ENCODE results near the gene TBC1D22A.

DNA sequence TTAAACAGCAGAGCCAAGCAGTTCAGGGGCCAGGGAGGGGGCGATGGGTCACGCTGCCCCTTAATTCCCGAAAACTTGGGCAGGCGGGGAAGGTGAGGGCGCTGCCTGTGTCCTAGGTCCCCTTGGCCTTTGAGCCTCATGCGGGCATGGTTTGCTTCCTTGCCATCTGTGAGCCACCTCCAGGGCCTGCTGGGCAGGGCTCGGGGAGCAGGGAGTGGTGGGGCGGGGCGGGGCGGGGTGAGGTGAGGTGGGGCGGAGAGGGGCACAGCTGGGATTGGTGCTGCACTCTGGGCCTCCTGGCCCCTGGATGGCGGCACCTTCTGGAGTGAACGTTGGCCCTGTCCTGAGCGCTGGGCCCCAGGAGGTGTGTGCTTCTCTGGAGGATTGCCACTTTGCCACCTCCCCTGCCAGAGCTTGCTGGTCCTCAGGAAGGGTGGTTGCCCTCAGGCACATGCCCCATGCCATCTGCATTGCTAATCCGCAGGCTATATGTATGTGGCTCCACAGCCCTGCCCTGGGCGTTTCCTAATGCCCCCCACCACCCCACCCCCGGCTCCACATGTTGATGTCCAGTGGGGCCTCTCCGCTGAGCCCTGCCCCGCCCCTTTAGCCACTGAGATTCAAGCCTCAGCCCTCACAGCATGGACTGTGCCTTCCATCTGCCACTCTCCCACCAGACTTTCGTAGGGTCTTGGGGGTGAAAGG is 352.5 kb downstream of the TBC1D22A start:
- TF ChIP-seq, protein P1, sequence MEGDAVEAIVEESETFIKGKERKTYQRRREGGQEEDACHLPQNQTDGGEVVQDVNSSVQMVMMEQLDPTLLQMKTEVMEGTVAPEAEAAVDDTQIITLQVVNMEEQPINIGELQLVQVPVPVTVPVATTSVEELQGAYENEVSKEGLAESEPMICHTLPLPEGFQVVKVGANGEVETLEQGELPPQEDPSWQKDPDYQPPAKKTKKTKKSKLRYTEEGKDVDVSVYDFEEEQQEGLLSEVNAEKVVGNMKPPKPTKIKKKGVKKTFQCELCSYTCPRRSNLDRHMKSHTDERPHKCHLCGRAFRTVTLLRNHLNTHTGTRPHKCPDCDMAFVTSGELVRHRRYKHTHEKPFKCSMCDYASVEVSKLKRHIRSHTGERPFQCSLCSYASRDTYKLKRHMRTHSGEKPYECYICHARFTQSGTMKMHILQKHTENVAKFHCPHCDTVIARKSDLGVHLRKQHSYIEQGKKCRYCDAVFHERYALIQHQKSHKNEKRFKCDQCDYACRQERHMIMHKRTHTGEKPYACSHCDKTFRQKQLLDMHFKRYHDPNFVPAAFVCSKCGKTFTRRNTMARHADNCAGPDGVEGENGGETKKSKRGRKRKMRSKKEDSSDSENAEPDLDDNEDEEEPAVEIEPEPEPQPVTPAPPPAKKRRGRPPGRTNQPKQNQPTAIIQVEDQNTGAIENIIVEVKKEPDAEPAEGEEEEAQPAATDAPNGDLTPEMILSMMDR (conservative IDR thresholded peaks at IDR 0.05; ENCODE audit: low read depth in 2 of 2): no peak
- TF ChIP-seq POLR2AphosphoS5 (IDR thresholded peaks at IDR 0.05; ENCODE audit: low read depth) (no peak), EZH2phosphoT487 (IDR thresholded peaks at IDR 0.05; ENCODE audit: unreplicated experiment) (no peak), JUNB (IDR thresholded peaks at IDR 0.05; ENCODE audit: unreplicated experiment) (no peak), EZH2 (IDR thresholded peaks at IDR 0.05; ENCODE audit: low read depth, unreplicated experiment) (no peak), NANOG (IDR thresholded peaks at IDR 0.05; ENCODE audit: borderline replicate concordance) (no peak), CREB1 (CRISPR knock-in tag; IDR thresholded peaks at IDR 0.05; ENCODE audit: low read depth) (no peak), ZNF114 (CRISPR knock-in tag; IDR thresholded peaks at IDR 0.05) (no peak), ZNF331 (CRISPR knock-in tag; IDR thresholded peaks at IDR 0.05; ENCODE audit: low read depth) (no peak), STAT1 (IDR thresholded peaks at IDR 0.05; ENCODE audit: unreplicated experiment) (no peak)
- TF ChIP-seq, protein P2, sequence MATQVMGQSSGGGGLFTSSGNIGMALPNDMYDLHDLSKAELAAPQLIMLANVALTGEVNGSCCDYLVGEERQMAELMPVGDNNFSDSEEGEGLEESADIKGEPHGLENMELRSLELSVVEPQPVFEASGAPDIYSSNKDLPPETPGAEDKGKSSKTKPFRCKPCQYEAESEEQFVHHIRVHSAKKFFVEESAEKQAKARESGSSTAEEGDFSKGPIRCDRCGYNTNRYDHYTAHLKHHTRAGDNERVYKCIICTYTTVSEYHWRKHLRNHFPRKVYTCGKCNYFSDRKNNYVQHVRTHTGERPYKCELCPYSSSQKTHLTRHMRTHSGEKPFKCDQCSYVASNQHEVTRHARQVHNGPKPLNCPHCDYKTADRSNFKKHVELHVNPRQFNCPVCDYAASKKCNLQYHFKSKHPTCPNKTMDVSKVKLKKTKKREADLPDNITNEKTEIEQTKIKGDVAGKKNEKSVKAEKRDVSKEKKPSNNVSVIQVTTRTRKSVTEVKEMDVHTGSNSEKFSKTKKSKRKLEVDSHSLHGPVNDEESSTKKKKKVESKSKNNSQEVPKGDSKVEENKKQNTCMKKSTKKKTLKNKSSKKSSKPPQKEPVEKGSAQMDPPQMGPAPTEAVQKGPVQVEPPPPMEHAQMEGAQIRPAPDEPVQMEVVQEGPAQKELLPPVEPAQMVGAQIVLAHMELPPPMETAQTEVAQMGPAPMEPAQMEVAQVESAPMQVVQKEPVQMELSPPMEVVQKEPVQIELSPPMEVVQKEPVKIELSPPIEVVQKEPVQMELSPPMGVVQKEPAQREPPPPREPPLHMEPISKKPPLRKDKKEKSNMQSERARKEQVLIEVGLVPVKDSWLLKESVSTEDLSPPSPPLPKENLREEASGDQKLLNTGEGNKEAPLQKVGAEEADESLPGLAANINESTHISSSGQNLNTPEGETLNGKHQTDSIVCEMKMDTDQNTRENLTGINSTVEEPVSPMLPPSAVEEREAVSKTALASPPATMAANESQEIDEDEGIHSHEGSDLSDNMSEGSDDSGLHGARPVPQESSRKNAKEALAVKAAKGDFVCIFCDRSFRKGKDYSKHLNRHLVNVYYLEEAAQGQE (IDR thresholded peaks at IDR 0.05; ENCODE audit: unreplicated experiment): no peak
- TF ChIP-seq, protein P3, sequence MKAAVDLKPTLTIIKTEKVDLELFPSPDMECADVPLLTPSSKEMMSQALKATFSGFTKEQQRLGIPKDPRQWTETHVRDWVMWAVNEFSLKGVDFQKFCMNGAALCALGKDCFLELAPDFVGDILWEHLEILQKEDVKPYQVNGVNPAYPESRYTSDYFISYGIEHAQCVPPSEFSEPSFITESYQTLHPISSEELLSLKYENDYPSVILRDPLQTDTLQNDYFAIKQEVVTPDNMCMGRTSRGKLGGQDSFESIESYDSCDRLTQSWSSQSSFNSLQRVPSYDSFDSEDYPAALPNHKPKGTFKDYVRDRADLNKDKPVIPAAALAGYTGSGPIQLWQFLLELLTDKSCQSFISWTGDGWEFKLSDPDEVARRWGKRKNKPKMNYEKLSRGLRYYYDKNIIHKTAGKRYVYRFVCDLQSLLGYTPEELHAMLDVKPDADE (IDR thresholded peaks at IDR 0.05): no peak
- TF ChIP-seq, protein P4, sequence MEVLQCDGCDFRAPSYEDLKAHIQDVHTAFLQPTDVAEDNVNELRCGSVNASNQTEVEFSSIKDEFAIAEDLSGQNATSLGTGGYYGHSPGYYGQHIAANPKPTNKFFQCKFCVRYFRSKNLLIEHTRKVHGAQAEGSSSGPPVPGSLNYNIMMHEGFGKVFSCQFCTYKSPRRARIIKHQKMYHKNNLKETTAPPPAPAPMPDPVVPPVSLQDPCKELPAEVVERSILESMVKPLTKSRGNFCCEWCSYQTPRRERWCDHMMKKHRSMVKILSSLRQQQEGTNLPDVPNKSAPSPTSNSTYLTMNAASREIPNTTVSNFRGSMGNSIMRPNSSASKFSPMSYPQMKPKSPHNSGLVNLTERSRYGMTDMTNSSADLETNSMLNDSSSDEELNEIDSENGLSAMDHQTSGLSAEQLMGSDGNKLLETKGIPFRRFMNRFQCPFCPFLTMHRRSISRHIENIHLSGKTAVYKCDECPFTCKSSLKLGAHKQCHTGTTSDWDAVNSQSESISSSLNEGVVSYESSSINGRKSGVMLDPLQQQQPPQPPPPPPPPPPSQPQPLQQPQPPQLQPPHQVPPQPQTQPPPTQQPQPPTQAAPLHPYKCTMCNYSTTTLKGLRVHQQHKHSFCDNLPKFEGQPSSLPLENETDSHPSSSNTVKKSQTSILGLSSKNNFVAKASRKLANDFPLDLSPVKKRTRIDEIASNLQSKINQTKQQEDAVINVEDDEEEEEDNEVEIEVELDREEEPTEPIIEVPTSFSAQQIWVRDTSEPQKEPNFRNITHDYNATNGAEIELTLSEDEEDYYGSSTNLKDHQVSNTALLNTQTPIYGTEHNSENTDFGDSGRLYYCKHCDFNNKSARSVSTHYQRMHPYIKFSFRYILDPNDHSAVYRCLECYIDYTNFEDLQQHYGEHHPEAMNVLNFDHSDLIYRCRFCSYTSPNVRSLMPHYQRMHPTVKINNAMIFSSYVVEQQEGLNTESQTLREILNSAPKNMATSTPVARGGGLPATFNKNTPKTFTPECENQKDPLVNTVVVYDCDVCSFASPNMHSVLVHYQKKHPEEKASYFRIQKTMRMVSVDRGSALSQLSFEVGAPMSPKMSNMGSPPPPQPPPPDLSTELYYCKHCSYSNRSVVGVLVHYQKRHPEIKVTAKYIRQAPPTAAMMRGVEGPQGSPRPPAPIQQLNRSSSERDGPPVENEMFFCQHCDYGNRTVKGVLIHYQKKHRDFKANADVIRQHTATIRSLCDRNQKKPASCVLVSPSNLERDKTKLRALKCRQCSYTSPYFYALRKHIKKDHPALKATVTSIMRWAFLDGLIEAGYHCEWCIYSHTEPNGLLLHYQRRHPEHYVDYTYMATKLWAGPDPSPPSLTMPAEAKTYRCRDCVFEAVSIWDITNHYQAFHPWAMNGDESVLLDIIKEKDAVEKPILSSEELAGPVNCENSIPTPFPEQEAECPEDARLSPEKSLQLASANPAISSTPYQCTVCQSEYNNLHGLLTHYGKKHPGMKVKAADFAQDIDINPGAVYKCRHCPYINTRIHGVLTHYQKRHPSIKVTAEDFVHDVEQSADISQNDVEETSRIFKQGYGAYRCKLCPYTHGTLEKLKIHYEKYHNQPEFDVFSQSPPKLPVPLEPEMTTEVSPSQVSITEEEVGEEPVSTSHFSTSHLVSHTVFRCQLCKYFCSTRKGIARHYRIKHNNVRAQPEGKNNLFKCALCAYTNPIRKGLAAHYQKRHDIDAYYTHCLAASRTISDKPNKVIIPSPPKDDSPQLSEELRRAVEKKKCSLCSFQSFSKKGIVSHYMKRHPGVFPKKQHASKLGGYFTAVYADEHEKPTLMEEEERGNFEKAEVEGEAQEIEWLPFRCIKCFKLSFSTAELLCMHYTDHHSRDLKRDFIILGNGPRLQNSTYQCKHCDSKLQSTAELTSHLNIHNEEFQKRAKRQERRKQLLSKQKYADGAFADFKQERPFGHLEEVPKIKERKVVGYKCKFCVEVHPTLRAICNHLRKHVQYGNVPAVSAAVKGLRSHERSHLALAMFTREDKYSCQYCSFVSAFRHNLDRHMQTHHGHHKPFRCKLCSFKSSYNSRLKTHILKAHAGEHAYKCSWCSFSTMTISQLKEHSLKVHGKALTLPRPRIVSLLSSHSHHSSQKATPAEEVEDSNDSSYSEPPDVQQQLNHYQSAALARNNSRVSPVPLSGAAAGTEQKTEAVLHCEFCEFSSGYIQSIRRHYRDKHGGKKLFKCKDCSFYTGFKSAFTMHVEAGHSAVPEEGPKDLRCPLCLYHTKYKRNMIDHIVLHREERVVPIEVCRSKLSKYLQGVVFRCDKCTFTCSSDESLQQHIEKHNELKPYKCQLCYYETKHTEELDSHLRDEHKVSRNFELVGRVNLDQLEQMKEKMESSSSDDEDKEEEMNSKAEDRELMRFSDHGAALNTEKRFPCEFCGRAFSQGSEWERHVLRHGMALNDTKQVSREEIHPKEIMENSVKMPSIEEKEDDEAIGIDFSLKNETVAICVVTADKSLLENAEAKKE (CRISPR knock-in tag; IDR thresholded peaks at IDR 0.05): no peak
